ENCODE data around the gene GGACT.

DNA sequence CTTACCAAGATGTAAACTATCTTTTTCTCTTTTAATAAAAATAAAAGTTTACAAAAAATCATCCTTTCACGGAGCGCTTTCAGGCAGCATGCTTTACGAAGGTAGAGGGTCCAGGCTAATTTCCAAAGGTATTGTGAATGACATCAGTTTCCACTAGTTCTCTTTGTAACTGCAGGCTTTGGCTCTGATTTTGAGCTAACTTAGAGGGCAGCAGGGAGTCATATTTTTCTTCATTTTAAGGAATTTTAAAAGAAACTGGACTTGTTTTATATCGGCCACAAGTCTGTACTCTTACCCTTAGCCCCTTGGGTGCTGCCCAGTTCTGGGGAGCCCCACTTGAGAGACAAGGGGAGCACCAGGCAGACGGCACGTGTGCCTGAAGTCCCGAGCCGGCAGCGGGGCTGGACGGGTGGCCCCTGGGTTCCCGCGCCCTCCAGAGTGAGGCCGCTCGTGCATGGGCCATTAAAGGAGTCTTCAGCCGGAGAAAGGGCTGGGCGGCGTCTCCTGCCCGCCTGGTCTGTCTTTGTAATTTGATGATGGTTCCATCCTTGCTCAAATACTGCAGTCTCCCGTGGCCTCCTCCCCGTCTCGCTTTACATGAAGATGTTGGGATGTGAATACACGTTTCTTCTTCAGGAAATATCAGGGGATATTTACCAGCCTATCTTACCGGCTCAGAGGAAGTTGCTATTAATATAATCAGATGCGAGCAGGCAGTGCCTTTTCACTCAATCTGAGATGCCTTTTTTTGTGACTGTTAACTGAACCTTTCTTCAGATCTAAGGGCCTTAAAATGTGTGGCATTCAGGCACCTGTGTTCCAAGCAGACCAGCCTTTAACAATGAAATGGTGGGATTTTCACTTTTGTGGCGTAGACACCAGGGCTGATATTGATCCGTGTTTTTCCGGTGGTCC is 67.4 kb downstream of the GGACT start:
- TF ChIP-seq POLR2AphosphoS5 (IDR thresholded peaks at IDR 0.05) = no peak
- TF ChIP-seq CTCF (IDR thresholded peaks at IDR 0.05) = no peak
- TF ChIP-seq POLR2A (IDR thresholded peaks at IDR 0.05) = no peak
